ENCODE results near the gene RRP8.

GRCh38 chr11:6608726-6609501 lies 5.5 kb upstream of the RRP8 start:
- TF ChIP-seq, protein P1, sequence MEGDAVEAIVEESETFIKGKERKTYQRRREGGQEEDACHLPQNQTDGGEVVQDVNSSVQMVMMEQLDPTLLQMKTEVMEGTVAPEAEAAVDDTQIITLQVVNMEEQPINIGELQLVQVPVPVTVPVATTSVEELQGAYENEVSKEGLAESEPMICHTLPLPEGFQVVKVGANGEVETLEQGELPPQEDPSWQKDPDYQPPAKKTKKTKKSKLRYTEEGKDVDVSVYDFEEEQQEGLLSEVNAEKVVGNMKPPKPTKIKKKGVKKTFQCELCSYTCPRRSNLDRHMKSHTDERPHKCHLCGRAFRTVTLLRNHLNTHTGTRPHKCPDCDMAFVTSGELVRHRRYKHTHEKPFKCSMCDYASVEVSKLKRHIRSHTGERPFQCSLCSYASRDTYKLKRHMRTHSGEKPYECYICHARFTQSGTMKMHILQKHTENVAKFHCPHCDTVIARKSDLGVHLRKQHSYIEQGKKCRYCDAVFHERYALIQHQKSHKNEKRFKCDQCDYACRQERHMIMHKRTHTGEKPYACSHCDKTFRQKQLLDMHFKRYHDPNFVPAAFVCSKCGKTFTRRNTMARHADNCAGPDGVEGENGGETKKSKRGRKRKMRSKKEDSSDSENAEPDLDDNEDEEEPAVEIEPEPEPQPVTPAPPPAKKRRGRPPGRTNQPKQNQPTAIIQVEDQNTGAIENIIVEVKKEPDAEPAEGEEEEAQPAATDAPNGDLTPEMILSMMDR (IDR thresholded peaks at IDR 0.05) = no peak
- no peak for TF ChIP-seq POLR2AphosphoS5 (IDR thresholded peaks at IDR 0.05)
- no peak for TF ChIP-seq EP300 (IDR thresholded peaks at IDR 0.05)
- no peak for TF ChIP-seq POLR2A (IDR thresholded peaks at IDR 0.05)

Data from upper lobe of left lung (tissue), 4 donors.